M059J (cell line): ENCODE data around the gene SUN3. TPM values are rescaled to one million over a fixed set of nuclear protein-coding genes. Genes with fewer than 3 reads are reported as not detected.
A peak's percentile ranks its signal among the peaks of the same experiment; 100 is the strongest.

Experiments used
- DNase-seq: peaks from one replicate; pipeline ENCODE4 v3.0.0-alpha.2; 2012; ENCODE audit warnings: low read depth
- total RNA-seq: library from RNA; depleted of rRNA; stranded (reverse); fragments of >200 nt; shearing (Covaris generic); gene quantifications from 2 replicates; pipeline ENCODE4 v1.2.3, GENCODE V29; 2014

SUN3 gene
- total RNA-seq, 1 experiment from 2014 or later = 0.59 TPM

DNA sequence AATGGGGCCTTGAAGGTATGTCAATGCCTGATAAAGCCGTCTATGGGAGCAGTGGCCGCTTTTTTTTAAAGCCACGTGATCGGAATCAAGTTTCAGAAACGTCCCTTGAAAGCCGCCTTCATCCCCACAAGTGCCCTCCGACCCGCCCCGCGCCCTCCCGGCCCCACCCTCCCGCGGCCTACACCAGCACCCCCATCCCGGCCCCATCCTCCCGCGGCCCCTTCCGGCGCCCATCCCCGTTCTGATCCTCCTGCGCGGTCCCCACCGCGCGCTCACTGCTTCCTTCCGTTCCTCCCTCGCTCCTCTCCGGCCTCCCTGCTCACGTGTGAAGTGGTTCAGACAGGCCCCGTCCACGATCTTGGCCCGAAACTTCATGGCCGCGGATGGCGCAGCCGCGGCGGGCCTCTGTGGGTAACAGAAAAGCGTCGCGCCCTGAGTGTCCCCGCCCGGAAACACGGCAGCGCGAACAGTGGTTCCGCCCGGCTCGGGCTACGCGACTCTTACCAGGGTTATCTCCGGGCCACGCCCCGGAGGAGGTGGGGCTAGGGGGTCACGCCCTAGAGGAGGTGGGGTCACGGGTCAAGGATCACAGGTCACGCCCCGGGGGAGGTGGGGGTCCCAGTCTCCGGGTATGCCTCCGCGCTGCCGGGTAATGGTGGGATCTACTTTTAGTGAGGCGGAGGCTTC, 49.6 kb downstream of the SUN3 start, which contains the start of gene HUS1:
HUS1 (minus strand) TSS at position 471 of the 687 bp plus-strand sequence; CDS start at position 375, 96 bp downstream.
- DNase-seq = peak; percentile 90

DNA sequence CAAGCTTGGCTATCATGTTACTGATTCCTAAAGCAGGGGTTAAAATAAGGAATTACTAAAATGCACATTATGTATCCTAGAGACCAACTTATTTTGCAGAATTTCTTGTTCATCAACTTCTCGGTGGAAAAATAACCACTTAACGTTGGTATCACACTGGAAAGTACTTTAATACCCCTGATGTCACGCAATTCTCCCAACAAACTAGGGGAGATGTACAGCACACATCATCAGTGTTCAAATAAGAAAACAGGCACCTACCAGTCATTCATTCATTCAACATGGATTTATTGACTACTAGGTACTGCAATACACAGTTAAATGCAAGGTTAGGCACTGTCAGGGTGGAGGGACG, 50.1 kb downstream of the SUN3 start:
- DNase-seq = no peak

DNA sequence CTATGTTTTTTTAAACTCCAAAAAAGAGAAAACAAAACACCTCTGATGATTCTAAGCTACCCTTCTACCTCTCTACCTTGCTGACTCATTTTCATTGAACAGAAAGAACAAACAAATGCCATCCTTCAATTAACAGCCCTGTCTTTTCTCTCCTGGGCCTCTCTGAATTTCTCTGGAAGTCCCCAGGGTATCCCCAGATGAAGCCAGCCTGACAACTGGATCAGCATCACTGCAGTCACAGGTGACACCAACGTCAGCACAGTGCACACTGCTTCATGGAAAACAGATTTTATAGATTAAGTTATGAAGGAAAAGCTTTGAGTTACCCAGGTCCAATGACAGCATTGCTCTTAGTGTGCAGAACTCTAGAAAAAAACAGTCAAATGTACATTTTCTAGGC, 55.2 kb downstream of the SUN3 start:
- DNase-seq = no peak

DNA sequence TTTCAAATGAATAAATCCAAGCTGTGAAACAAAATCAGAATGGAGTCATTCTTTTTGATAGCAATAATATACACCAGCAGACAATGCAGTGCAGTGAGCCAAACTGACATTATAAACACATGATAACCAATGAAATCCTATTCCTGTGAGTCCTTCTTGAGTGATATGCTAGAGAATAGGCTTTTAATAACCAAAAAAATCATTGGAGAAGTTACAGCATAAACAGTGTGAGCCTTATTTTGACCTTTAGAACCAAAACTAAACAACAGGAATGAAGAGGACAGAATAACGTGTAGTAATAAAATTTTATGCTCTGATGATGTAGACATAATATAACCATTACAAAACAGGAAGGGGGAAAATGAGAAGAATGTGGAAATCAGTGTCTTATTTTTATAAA, 58.1 kb downstream of the SUN3 start:
- no peak for DNase-seq

DNA sequence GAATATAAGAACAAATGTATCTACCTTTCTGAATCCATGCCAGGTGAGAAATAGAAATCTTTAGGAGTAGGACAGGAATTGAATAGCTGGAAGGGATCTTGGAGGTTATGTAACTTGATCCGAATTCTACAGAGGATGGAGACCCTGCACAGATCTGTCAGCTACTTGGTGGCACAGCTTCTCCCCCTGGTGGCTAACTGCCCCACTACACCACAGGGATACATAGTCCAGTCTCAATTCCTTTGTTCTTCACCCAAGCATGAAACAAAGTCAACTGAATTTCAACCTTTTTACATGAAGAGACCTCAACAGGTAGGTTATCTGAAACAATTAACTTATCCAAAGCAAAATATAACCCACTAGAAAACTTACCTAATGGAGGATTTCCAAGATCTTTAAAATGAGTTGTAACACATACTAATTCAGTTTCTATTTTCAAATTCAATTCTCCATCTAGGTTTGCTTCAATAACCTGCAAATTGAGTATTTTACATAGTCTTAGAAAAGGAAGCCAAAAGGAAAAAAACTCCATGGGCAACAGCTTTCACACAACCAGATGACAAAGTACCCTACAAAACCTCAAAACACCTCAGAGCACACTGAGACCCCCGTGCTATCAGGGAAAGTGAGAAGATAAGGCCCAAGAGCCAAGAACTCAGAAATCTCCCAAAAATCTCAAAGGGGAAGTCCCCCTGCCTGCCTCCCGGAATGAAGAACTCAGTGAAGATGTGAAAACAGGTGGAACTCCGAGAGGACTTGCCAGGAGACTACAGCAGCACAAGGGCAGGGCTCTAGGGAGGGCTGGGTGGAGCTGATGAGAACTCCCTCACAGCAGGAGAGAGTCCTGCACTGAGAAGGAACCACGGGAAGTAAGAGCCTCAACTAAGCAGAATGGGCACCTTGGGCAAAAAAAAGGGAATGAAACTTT, 59.8 kb downstream of the SUN3 start:
- DNase-seq = peak; percentile 55

DNA sequence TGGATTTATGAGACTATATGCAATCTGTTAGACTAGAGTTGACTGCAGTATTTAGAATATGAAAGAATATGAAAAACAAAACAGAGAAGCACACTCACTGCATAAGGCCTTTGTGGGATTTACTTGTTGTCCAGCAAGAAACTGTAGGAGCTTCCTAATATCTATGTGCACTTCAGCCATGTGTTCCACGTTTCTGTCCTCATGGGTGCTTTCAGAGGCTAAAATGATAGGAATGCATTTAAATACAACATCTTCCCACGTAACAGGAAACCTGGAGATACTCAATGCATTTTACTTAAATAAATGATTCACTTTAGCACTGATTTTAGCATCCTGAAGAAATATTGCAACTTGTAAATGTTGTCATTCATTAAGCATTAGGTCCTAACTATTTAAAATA, 61.2 kb downstream of the SUN3 start:
- no peak for DNase-seq

DNA sequence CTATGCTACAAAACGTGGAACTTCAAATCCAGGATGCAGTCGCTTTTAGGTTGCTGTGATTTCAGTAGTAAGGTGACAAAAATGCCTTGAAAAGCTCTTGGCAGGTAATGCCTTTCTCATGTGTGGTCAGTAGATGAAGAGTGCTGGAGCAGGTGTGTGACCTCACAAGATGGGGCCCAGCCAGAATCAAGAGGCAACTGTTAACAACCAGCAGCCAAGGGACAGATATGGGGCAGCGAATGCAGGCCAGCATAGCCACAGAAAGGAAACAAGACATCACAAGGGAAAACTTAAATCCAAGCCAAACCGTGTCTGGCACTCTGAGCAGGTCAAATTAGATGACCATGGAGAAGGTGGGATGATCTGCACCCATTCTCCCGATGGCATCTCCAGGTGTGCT, 61.8 kb downstream of the SUN3 start:
- no peak for DNase-seq

DNA sequence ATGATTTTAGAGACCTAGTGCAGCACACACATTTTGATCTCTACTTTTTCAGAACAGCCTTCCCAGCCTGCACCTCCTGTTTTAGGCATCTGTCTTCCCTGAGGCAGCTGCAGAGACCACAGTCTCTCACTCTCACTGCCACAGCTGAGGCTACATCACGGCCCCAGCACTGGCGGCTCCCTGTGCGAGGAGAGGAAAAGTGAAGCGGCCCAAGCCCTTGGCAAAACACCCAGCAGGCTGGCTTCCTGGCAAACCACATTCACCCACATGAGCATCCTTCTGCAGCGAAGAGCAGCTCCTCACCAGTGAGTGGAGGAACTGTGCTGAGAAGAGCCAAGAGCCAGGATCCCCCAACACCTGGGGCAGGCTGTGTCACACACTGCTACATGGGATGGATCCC, 63.5 kb downstream of the SUN3 start:
- DNase-seq = no peak

DNA sequence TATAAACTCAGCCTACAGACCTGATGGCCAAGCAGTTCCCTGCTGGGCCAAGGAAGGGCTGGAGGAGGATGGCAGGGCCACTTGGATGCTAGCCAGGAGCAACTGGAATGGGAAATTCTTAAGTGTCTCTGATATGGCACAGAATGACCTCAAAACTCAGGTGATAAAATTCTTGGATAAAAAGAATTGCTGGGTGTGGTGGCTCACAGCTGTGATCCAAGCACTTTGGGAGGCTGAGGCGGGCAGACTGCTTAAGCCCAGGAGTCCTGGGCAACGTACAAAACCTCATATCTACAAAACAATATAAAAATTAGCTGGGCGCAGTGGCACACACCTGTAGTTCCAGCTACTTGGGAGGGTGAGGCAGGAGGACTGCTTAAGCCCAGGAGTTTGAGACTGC, 66.6 kb downstream of the SUN3 start:
- no peak for DNase-seq

DNA sequence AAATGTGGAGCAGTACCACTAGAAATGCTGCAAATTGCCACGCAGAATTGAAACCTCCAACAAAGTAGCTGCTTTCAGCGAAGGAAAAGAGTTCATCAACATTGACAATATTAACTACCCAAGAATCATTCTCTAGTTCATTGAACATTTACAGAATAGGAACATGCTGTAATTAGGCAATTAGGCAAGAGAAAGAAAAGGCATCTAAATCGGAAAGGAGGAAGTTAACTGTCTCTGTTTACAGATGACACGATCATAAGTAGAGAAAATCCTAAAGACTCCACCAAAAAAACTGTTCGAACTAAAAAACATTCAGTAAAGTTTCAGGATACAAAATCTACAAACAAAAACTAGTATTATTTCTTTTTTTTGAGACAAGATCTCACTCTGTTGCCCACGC, 71.8 kb downstream of the SUN3 start:
- DNase-seq = no peak

DNA sequence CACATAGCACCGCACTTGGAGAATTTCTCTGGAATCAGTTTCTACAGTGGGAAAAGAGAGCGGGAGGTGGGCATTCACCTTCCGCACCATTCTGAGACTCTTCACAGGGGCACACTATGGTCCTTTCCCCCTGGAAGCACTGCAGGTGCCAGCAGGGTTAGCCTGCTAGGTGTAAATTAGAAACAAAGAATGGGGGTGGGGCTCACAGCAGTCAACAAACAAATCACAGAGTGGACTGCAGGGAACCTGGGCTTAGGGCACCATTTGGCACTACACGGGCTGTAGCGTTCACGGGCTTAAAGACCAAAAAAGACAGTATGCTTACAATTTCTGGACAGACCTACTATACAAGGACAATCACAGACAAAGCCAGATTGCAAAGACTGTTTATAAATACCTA, 72.7 kb downstream of the SUN3 start:
- no peak for DNase-seq

DNA sequence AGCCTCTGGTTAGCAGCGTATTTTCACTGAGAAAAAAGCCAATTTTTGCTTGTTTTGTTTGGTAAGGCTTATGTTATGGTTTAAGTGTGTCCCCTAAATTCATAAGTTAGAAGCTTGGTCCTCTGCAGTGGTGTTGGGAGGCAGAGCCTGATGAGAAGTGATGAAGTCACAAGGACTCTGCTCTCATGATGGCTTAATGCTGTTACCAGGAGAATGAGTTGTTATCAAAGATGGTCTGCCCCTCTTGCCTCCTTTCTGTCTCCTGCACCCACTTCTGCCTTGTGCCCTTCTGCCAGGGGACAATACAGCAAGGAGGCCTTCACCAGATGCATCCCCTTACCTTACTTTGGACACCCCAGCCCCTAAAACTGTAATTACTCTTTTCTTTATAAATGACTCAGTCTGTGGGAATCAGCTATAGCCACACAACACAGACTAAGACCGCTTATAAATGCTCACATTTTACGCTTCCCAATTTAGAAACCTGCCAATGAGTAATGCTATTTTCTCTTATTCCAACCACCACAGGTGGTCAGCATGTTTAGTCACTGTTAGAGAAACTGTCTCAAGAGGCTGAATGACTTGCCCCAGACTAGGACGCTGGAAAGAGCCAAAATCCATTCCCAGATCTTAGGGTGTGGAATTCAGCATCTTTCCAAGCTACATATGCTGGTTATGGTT, 74.5 kb downstream of the SUN3 start:
- DNase-seq = peak; percentile 90

DNA sequence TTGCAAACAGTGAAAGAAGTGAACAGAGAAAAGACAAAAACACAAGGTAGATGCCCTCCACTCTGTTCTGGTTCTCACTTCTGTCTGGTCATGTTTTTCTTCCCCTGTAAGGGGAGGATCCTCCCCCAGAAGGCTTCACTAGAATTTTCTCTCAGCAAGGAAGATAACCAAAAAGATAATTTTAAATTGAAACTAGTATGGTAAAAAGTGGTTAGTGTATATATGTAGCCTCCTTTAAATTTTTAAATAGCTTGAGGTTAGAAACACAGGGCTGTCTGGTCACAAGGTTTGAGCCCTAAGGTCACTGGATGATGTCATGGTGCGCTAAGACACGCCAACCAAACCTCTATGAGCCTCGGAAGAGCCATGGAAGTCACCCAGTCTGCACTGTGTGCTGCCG, 75.1 kb downstream of the SUN3 start:
- peak; percentile 38 for DNase-seq

DNA sequence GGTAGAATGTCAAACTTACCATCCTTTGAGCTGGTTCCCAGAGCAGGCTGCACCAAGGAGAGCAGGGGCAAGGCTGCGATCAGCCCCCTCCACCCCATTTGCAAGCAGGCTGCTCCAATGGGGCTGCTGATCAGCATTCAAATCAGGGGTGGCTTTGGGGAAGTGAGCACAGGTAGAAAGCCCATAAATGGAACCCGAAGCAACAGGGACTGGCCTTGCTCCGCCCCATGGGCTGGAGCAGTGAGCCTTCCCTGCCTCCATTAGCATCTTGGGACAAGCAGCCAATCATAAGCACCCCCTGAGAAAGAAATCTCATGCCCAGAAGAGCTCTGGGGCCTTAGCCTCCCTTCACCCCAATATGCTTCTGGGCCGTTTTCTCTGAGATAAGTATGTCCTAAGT, 76.7 kb downstream of the SUN3 start:
- DNase-seq = no peak

DNA sequence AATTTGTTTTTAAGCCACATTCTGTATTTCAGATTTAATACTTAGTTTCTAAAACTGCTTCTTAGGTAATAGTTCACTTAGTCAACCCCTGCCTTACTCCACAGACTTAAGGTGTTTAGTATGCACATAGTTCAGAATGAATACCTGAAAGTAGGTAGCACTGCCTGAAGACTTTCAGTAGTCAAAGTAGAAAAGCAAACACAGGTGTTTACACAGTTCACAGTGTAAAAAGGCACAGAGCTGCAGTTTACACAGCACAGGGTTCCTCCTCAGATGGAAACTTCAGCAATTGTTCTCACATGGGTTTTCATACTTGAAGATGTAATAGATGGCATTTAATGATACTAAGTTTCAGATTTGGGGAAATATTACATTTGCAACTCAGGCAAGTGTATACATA, 77.5 kb downstream of the SUN3 start:
- no peak for DNase-seq

DNA sequence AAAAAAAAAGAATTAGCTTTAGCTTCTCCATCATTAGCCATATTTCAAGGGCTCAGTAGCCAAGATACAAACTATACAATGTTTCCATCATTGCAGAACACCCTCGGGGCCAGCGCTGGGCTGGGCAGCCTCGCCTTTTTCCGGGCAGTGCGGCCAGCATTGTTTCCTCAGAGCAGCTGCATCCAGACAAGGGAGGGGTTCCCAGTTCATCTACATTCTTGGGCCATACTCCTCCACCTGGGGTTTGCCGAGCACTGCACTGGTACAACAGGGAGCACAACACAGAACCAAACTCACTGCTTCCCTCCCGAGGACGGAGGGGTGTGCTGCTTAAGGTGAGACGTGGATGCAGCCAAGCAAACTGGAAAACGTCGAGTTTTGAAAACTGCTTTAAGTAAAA, 78.2 kb downstream of the SUN3 start:
- no peak for DNase-seq

DNA sequence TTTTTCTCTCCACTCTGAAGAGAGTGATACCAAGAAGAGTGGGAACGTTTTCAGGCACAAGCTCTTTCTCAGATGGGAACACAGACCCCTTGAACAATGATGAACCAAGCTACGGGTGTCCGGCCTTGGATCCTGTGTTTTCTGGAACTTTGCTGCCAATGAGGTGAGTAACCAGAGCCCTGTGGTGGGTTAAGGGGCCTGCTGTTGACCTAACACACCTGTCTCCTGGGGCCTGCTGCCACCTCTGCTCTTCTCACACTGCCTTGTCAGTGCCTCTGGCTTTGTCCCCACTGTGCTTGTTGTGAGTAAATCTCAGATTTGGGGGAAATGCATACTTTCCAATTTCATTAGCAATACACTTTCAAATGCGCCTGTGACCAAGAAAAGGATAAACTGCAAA, 79.2 kb downstream of the SUN3 start:
- no peak for DNase-seq

DNA sequence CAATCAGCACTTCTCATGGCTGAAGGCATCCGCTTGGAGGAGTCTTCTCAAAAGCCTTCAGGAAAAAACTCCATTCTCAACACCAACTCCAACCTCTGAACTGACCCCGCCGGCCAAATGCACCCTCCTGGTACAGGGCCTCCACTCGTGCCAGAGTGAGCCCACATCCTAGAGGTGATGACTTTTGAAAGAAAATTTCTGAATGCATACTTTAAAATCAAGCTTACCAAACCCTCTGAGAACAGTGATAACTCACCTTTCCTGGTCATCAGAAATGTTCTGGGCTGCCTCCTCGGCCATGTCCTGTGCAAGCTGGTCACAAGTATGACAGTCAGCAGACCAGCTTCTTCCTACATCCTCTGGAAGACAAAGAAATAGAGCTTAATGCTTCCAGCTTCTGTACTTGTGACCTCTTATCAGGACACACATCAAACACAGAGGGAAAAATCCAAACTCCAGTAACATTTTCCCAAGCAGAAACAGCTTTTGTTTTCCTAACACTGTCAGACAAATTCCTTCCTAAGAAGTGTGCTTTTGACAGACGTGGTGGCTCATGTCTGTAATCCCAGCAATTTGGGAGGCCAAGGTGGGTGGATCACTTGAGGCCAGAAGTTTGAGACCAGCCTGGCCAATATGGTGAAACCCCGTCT, 80.6 kb downstream of the SUN3 start, which contains the start of gene PKD1L1:
PKD1L1 (minus strand) TSS at position 326 of the 650 bp plus-strand sequence; CDS start at position 300, 26 bp downstream.
- no peak for DNase-seq

DNA sequence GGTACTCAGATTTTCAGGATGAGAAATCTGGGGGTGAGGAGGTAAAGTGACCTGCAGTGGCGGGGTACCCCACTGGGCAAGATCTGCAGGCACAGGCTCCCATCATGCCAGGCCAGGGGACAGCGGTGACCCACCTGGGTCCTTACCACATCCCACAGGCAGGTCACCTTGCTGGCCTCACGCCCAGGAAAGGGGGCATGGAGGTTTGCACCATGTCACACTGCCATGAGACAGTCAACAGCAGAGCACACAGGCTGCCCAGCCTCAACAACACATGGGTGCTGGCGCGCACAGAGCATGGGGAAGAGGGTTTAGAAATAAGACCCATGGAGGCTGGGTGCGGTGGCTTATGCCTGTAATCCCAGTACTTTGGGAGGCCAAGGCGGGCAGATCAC, 81.6 kb downstream of the SUN3 start:
- DNase-seq = no peak

DNA sequence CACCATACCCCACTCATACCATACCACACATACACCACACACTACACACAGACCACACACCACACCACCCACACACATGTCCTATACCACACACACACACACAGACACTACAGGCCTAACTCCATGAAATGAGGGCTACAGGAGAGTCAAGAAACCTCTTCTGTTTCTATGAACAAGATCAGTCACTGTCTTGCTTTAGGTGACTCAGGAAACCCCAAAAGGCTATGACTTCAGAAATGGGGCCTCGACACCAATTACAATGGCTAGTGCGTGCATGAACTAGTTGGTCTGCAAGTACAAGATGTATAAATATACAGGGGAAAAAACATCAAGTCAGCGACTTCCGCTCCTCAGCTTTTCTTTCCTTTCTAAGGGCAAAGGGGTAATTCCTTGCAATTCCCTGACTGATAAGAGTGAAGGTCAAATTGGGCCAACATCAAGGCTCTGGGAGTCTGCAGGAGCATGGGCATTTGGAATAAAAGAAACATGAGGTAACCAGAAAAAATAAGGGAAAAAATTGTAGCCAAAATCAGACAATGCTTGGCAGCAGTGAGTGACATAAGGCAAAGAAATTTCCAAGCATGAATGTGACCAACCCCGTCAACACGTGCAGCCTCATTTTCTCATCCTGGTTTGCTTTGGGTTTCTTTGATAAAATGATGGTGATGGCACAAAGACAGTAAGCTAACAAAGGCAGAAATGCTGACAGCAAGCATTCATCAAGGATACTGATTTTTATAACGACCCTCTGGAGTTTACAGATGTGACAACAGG, 82.1 kb downstream of the SUN3 start:
- no peak for DNase-seq
